DMS 273 (cell line): Measurements from ENCODE around the gene AHCYL2.
"Not testable (repeated sequence)": the region's sequence is repeated elsewhere in the genome, so short reads cannot be mapped to it uniquely, and the experiment has no call there.

Source experiments
- DNase-seq: peaks from one replicate; lab custom pipeline; 2025; ENCODE audit not compliant: unreplicated experiment; lab: John Stamatoyannopoulos, UW

AHCYL2 gene

DNA sequence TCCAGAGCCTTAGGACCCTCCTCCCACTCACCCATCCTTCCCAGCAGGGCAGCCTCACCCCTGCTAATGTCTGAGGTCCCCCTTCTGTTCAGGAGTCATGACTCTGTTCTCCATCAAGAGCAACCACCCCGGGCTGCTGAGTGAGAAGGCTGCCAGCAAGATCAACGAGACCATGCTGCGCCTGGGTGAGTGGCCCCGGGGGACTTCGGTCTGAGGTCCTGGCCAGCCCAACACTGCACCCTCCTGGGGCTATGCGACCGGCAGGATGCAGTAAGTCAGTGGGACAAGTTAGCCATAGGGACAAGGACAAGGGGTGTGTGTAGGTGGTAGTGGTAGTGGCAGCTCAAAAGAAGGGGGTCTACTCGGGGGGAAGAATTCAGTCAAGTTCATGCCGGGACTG, 16.2 kb upstream of the AHCYL2 start:
- DNase-seq, result no peak

DNA sequence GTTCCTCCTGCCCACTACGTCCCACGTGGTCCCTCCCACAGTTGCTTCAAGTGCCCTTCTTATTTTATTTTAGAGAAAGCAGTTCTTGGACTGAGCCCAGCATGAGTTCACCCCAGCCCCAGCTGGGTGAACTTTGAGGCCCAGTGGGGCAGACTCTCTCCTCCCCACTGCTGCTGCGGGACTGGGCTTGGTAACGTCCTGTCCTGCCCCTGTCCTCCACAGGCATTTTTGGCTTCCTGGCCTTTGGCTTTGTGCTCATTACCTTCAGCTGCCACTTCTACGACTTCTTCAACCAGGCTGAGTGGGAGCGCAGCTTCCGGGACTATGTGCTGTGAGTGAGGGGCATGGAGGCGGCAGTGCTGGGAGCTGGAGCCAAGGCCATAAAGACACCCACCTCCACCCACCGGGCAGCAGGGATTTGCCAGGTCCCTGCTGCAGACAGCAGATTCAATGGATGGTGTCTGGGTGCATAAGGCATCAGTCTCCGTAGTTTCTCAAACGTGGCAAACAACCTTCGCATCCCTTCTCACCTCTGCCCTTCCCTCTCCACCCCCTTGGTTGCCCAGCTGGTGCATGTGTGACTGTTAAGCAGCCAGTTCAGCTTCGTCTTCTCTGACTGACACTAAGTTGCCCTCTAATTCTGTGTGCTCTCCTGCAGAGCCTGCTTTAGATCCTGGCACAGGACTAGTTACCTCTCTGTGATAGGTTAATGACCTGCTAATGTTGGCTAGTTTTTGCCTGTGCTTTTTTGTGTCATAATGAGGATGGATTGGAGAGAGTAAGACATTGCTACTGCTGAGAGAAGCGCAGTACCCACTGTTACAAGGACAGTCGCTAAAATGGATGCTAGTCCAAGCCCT, 15.5 kb upstream of the AHCYL2 start:
- DNase-seq, result no peak

DNA sequence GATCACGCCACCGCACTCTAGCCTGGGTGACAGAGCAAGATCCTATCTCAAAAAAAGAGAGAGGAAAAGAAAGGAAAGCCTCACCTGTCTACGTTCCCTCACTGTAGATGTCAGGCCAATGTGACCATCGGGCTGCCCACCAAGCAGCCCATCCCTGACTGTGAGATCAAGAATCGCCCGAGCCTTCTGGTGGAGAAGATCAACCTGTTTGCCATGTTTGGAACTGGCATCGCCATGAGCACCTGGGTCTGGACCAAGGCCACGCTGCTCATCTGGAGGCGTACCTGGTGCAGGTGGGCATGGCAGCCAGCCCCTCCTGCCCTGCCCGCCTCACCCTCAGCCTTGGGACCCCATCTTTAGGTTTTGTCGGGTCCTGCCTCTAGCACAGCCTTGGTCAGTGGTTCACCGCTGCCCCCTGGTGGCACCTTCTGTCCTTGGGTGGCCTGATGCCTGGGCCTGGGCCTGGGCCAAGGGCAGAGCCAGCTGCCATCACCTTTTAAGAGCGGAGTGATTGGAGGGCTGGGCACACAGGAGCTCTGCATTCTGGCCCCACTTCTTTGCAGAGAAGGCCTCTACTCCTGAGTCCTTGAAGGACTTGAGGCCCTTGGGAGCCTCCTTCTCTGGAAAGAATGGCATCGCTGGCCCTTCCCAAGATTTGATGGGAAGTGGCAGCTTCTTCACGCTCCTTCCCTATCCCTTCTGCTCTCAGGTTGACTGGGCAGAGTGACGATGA, 14.4 kb upstream of the AHCYL2 start:
- DNase-seq, result peak; percentile 94

DNA sequence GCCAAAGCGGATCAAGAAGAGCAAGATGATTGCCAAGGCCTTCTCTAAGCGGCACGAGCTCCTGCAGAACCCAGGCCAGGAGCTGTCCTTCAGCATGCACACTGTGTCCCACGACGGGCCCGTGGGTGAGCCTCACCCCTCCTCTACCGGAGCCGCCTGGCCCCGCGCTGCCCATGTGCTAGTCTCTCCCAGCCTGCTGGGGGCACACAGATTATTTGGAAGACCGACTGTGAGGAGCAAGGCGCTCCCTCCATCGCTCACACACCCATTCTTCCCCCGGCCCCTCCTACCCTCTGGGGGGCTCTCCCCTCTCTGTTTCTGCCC, 13.9 kb upstream of the AHCYL2 start:
- DNase-seq, result no peak

DNA sequence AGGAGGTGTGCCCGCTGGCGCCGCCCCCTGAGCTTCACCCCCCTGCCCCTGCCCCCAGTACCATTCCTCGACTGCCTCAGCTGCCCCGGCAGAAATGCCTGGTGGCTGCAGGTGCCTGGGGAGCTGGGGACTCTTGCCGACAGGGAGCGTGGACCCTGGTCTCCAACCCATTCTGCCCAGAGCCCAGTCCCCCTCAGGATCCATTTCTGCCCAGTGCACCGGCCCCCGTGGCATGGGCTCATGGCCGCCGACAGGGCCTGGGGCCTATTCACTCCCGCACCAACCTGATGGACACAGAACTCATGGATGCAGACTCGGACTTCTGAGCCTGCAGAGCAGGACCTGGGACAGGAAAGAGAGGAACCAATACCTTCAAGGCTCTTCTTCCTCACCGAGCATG, 12.7 kb upstream of the AHCYL2 start:
- no peak for DNase-seq

DNA sequence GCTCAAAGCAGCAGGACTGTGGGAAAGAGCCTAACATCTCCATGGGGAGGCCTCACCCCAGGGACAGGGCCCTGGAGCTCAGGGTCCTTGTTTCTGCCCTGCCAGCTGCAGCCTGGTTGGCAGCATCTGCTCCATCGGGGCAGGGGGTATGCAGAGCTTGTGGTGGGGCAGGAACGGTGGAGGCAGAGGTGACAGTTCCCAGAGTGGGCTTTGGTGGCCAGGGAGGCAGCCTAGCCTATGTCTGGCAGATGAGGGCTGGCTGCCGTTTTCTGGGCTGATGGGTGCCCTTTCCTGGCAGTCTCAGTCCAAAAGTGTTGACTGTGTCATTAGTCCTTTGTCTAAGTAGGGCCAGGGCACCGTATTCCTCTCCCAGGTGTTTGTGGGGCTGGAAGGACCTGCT, 12.2 kb upstream of the AHCYL2 start:
- no peak for DNase-seq

DNA sequence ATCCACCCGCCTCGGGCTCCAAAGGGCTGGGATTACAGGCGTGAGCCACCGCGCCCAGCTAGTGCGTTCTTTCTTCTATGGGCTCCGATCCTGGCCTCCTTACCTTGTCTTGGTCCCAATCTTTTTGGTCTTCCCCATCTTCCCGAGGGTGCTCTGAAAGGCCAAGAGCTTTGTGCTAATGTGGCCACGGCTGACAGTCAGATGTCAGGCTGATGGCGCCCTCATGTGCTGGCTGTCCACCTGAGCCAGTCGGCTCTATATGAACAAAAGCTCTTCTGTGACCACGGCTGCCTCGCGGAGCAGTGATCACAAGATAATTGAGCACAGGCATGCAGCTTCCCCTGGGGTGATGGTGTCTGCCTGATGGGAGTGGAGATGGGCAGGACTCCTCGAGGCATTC, 11.0 kb upstream of the AHCYL2 start:
- peak; percentile 62 for DNase-seq

DNA sequence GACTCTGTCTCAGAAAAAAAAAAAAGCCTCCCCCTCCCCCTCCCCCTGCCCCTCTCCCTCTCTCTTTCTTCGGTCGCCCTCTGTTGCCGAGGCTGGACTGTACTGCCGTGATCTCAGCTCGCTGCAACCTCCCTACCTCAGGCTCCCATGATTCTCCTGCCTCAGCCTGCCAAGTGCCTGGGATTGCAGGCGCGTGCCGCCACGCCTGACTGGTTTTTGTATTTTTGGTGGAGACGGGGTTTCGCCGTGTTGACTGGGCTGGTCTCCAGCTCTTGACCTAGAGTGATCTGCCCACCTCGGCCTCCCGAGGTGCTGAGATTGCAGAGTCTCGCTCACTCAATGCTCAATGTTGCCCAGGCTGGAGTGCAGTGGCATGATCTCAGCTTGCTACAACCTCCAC, 9.1 kb upstream of the AHCYL2 start:
- not testable (repeated sequence) for DNase-seq

DNA sequence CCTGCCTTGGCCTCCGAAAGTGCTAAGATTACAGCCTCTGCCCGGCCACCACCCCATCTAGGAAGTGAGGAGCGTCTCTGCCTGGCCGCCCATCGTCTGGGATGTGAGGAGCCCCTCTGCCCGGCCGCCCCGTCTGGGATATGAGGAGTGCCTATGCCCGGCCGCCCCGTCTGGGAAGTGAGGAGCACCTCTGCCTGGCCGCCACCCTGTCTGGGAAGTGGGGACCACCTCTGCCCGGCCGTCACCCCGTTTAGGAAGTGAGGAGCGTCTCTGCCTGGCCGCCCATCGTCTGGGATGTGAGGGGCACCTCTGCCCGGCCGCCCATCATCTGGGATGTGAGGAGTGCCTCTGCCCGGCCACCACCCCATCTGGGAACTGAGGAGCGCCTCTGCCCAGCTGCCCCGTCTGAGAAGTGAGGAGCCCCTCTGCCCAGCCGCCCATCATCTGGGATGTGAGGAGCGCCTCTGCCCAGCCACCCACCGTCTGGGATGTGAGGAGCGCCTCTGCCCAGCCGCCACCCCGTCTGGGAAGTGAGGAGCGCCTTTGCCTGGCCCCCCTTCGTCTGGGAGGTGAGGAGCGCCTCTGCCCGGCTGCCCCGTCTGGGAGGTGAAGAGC, 8.6 kb upstream of the AHCYL2 start:
- DNase-seq, result not testable (repeated sequence)

DNA sequence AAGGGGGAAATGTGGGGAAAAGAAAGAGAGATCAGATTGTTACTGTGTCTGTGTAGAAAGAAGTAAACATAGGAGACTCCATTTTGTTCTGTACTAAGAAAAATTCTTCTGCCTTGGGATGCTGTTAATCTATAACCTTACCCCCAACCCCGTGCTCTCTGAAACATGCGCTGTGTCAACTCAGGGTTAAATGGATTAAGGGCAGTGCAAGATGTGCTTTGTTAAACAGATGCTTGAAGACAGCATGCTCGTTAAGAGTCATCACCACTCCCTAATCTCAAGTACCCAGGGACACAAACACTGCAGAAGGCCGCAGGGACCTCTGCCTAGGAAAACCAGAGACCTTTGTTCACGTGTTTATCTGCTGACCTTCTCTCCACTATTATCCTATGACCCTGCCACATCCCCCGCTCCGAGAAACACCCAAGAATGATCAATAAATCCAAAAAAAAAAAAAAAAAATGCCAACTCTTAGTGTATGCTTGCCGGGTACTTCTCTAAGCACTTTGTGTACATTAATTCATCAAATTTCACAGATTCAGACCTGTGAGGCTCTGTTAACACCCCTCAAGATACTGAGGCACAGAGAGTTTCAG, 7.9 kb upstream of the AHCYL2 start:
- DNase-seq, result not testable (repeated sequence)

DNA sequence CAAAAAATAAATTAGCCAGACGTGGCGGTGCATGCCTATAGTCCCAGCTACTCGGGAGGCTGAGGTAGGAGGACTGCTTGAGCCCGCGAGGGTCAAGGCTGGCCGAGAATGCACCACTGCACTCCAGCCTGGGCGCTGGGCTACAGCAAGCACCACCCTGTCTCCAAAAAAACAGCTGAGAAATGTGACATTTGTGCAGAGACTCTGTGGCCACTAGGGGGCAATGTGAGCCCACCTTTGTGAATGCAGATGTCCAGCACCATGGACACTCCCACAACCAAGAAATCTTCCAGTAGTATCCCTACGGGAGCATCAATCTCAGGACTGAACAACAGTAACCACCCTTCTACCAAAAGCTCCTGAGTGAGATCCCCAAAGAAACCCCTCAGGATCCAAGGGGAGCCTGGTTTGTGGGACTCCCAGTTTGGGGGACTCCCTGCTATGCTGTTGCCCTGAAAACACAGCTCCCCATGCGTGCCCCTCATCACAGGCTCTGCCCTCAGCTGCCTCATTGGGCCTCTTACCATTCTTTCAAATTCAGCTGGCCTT, 6.2 kb upstream of the AHCYL2 start:
- peak; percentile 95 for DNase-seq

DNA sequence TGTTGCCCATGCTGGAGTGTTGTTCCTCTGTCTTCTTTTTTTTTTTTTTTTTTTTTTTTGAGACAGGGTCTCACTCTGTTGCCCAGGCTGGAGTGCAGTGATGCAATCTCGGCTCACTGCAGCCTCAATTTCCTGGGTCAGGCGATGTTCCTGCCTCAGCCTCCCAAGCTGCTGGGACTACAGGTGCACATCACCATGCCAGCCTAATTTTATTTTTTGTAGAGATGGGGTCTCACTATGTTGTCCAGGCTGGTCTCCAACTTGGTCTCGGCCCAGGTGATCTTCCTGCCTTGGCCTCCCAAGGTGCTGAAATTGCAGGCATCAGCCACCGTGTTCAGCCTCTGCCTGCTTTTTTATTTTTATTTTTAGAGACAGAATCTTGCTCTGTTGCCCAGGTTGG, 5.7 kb upstream of the AHCYL2 start:
- not testable (repeated sequence) for DNase-seq

DNA sequence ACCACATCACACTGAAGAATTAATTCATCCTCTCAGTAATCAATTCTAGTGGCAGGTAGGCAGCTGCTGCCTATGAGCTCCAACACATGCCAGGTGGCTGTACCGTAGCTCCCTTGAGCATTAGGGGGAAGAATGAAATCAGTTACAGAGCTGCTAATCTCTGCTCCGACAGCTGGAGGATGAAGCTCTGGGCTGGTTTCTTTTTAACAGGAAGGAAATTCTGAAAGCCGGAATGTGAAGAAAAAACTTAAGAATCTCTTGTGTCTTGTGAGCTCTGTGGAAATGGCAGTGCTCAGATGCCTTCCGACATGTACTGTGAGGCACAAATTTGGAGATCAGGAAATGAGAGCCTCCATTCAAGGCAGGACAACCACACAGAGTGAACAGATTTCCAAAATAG, 2.8 kb upstream of the AHCYL2 start:
- DNase-seq, result peak; percentile 83

DNA sequence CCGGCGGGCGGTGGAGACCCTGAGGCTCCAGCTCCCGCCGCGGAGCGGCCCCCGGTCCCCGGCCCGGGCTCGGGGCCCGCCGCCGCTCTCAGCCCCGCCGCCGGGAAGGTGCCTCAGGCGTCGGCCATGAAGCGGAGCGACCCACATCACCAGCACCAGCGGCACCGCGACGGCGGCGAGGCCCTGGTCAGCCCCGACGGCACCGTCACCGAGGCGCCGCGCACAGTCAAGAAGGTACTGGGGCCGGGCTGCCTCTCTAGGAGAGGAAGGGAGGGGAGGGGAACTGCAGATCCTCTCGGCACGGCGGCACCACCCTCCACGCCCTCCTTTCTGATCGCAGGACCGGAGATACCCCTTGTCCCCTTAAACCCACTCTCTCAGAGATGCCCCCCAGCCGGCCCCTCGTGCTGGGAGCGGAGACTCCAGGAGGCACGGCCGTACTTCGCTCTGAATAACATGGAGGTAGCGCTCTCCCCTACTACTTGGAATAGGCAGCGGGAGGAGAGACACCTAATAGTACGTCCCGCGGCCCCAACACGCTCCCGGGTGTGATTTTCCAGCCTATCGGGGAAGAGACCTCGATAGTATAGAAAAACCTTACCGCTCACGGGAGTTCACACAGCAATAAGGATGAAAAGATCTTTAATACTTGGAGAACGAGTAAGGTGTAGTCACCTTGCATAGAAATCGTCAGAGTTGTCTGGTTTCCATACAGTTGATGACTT, 538 bp downstream of the AHCYL2 start:
- peak; percentile 83 for DNase-seq

DNA sequence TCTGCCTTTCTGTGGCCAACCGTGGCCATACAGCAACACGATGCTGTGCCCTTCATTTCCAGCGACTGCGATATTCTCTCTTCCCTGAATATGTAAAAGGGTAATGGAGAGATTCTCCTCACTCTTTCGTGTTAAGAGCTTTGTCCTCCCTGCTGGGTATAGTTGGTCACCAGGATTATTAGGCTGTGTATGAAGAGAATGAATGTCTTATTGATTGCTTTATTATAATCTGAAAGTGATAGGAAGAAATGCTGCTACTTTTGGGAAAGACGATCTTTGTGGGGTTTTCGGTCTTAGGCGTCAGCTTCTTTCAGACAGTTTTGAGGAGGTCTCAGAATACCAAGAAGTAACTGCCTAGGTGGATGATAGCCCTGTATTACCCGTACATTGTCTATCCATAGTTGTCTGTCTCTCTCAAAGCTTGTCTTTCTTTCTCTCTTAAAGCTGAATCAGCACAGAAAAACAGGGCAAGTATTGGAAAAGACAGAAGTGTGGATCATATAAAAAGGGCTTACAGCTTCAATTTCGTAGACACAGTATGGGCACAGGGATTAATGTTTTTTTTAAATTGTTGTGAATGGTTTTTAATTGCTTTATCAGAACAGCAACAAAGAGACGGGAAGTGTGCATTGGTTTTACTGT, 1.2 kb downstream of the AHCYL2 start:
- no peak for DNase-seq

DNA sequence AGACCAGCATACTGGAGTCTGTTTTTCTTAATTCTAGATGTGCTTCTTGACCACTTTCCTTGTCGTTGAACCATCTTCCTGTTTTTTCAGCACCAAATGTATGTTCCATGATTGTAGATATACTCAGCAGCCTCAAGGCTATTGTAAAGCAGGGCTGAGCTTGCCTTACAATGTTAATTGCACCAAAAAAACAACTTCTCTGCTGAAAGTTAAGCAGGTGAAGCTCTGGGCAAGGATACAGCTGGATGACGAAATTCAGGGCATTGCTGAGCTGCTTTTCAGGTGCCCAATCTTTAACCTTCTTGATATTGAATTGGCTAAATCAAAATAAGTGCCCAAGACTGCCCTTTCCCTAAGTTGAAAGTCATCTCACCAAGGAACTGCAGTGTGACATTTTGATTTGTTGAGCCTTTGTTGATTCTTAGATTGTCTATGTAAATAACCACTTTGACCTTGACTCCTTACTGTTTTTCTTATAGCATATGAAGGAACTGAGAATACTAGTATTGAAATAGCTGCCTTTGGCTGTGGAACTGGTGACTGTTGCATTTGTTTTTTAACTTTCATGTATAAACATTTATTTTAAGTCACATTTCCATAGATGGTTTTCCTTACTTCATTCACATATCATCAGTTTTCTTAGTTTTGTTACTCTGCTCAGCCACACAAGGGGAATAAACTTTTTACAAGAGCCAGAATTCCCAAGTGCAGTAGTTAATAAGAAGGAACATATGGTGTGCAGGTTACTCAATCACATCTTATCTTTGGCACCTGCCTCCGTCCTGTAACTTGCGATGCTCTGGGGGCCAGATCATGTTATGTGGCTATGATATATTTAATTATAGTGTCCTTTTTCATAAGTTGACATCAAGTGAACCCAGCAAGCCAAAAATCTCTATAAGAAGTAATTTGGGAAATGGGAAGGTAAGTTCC, 3.1 kb downstream of the AHCYL2 start:
- DNase-seq, result peak; percentile 79

DNA sequence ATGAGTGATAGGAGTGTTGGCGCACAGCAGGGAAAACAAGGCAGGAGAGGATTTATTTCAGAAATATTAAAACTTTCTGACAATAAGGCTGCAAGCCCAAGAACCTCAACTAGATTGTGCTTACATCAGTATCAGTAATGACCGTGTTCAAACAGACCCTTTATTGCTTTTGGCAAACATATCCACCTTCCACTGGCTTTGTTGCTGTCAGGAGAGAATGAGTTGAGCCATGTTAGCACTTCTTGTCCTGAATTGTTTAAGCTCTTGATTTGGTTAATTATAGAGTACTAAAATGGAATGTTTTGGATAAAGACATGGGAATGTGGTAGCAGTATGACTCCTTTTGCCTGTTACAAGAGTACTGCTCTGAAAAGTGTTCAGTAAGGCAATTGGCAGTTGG, 3.8 kb downstream of the AHCYL2 start:
- peak; percentile 54 for DNase-seq

DNA sequence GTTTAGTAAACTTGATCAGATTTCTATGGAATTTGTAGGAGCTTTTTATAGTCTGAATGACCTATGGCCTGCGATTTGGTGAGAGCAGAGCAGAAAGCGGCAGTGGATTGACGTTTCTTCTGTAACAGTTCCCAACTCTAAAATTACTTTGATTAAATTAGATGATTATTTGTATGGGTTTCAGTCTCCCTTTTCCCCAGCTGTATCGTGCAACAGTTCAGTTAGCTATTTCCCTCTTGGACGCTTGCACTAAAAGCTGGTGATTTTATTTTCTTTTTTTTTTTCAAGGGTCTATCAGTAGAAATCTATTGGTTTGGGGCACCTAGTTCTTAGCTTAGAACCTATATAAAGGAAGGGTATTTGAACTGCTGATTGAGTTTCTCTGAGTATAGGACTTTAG, 6.8 kb downstream of the AHCYL2 start:
- DNase-seq, result no peak

DNA sequence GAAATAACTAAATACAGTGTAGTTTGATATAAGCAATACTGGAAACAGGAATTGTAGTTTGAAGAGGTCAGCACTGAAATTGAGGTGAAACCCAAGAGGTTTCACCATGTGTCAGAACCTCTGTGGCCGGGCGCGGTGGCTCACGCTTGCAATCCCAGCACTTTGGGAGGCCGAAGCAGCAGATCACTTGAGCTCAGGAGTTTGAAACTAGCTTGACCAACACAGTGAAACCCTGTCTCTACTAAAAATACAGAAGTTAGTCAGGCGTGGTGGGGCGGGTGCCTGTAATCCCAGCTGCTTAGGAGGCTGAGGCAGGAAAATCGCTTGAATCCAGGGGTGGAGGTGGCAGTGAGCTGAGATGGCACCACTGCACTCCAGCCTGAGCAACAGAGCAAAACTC, 13.7 kb downstream of the AHCYL2 start:
- DNase-seq, result no peak
